ENCODE data around the gene AS3MT.
A peak's percentile ranks its signal among the peaks of the same experiment; 100 is the strongest.
"Not testable (repeated sequence)": the region's sequence is repeated elsewhere in the genome, so short reads cannot be mapped to it uniquely, and the experiment has no call there.

The AS3MT gene, protein sequence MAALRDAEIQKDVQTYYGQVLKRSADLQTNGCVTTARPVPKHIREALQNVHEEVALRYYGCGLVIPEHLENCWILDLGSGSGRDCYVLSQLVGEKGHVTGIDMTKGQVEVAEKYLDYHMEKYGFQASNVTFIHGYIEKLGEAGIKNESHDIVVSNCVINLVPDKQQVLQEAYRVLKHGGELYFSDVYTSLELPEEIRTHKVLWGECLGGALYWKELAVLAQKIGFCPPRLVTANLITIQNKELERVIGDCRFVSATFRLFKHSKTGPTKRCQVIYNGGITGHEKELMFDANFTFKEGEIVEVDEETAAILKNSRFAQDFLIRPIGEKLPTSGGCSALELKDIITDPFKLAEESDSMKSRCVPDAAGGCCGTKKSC

DNA sequence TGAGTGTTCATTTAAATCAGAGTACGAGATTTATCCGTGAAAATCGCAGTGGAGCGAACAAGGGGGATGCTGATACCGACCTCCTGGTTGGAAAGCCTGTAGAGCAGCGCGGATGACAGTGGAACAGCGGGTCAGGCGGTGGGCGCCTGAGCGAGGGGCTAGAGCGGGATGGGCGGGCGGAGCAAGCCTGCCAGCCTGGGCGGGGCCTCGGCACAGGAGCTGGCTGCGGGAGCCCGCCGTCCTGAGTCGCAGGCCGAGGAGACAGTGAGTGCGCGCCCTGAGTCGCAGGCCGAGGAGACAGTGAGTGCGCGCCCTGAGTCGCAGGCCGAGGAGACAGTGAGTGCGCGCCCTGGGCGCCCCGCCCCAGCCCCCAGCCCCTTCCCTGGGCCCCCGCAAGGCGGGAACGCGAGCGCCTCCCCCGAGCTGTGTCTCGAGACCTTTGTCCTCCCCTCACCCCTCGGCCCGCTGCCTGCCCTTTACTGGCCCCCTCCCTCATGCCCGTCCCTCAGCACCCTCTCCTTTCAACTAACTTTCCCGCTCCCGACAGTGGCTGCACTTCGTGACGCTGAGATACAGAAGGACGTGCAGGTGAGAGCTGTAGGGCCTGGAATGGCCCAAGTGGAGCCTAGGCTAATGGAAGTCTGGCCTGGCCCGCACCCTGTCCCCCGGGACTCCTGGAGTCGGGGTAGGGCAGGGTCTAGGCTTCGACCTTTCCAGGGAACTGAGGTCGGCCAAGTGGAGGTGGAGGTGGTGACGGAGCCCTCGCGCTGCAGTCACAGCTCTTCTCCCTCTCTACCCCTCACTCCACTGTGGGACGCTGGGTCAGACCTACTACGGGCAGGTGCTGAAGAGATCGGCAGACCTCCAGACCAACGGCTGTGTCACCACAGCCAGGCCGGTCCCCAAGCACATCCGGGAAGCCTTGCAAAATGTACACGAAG lies at the start of gene AS3MT:
AS3MT (plus strand) TSS at position 213 of the 941 bp plus-strand sequence; CDS start at position 336, 123 bp downstream.
- DNase-seq, result peak; percentile 37 to 57

DNA sequence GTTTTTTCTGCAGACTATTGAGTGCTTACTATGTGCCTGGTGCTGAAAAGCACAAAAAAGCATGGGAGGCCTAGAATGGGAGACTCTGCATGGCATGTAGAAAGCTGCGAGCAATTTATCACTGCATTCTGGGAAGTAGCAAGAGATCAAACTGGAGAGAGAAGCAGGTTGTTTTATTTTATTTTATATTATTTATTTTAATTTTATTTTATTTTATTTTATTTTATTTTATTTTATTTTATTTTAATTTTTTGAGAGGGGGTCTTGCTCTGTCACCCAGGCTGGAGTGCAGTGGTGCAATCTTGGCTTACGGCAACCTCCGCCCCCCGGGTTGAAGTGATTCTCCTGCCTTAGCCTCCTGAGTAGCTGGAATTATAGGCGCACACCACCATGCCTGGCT lies 49.3 kb upstream of the AS3MT start:
- not testable (repeated sequence) for DNase-seq

DNA sequence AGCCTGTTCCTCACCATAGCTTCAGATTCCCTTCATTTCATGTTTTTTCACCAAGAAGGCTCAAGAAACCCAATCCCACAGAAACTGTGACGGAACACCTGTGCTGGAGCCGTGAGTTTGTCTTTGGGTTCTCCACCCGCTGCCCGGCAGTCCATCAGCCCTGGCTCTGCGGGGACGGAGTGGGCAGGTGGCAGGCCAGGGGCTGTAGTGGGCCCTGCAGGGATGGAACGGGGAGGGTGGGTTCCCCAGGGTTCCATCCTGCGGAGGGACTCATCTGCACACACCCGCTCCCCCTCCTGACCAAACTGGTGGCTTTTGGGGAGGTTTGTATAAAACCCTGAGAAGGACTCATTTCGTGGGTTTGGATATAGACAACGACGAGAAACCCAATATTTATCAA lies 47.0 kb upstream of the AS3MT start:
- DNase-seq, result no peak

DNA sequence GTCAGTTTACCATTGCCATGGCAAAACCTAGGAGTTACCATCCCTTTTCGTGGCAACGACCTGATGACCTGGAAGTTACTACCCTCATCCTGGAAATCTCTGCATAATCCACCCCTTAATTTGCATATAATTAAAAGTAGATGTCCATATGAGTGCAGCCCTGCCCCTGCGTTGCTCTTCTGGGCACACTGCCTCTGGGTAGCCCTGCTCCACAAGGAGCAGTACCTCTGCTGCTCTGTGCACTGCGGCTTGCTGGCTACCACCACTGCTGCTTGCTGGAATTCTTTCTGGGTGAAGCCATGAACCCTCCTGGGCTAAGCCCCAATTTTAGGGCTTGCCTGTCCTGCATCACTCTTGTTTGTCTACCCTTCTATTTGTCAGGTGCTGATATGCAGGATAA lies 44.6 kb upstream of the AS3MT start:
- no peak for DNase-seq

DNA sequence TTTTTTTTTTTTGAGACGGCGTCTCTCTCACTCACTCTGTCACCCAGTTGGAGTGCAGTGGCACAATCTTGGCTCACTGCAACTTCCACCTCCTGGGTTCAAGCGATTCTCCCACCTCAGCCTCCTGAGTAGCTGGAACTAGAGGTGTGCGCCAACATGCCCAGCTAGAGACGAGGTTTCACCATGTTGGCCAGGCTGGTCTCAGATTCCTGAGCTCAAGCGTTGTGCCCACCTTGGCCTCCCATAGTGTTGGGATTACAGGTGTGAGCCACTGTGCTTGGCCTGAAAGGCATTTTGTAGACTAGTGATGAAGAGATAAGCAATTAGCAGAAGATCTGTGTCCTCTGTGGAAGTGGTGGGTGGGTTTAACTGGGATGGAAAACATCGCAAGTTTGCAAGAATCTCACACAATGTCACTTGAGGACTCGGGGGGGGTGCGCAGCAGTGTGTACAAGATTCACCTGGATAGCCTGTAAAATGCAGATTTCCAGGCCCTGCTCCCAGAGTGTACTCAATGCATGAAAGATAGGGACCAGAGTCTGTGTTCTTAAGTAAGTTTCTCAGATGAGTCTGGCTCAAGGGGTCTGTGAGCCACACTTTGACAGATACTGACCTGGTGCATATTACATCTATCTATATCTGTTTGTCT lies 43.0 kb upstream of the AS3MT start:
- DNase-seq, result no peak

DNA sequence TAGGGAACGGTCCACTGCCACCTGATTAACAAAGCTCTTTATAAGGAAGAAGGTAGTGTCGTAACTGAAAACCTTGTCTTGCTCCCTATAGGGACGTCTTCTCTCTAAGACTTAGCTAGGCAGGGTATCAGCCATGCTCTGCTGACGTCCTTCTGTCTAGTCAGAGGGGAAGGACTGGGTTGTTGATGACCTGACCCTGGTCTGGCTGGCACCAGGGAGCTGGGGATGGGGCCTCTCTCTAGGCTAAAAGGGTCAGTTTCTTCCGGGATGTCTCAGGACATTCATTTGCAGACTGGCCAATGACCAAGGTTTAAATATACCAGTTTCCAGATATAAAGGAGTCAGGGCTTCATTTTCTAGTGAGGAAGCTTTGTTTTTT lies 41.7 kb upstream of the AS3MT start:
- DNase-seq, result no peak

DNA sequence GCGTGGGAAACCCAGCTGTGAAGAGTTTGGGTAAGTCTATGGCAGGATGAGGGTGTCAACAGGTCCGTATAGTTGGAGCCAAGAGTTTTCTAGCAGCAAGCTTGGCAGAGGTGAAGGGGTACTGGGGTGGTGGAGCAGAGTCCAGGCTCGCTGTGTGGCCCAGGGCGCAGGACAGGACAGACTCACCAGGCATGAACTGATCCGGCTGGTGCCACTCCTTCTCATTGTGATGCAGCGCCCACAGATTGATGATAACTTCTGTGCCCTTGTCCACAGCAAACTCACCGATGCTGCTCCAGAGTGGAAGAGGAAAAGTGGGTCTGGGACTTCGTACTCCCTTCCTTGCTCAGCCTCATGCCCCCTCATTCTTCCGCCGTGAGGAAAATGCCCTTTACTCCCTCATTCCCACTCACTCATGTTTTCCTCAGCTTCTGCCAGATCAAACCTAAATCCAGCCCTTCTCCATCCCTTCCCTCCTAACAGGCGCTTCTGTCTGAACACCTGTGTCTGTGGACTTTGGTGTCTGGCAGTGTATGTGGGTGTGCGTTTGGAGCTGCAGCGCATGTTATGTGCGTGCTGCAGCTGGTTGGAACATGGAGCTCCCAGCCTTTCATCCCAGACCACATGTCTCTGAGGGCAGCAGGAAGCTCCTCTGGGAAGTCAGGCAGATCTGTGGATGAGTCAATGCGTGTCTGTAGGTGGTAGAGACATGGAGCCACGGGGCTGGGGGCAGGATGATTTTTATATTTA lies 37.8 kb upstream of the AS3MT start:
- no peak for DNase-seq

DNA sequence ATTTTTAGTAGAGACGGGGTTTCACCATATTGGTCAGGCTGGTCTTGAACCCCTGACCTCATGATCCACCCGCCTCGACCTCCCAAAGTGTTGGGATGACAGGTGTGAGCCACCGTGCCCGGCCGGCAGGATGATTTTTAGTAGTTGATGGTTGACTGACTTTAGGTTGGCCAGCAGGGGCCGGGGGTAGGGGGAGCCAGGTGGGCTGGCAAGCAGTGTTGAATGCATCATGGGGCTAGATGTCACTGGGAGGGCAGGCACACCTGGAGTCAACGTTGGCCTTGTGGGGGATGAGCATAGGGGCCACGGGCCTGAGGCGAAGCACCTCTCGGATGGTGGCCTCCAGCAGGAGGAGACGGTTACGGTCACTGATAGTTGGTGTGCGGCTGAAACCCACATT lies 37.0 kb upstream of the AS3MT start:
- no peak for DNase-seq

DNA sequence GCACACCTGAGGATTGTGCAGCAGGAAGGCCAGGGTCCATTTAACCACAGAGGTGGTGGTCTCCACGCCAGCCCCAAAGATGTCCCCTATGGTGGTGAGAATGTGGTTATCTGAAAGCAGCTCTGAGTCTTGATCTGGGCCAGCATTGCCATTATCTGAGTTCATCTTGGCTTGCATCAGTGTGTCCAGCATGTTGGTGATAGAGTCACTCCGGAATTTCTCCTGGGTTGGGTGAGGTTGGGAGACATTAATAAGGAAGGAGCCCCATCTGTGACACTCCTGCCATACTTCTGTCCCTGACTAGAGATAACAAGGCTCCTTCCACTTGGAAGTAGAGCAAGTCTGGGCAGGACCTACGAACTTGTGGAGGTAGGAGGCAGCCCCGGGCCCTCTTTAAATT lies 36.3 kb upstream of the AS3MT start:
- DNase-seq, result no peak

DNA sequence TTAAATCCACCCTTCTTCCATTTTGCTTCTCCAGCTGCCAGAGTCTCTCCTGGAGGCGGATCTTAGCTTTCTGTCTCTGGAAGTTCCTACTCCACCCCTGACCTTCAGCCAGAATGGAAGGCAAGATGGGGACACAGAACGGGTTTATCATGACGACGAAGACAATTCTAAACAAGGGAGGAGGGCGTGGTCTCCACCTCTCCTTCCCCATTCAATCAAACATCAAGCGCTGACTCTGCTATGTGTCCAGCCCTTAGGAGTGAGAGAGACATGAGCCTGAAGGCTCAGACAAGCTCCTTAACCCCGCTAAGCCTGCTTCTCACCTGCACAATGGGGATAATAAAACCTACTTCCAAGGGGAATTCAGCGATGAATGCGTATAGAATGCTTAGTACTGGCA lies 35.1 kb upstream of the AS3MT start:
- no peak for DNase-seq

DNA sequence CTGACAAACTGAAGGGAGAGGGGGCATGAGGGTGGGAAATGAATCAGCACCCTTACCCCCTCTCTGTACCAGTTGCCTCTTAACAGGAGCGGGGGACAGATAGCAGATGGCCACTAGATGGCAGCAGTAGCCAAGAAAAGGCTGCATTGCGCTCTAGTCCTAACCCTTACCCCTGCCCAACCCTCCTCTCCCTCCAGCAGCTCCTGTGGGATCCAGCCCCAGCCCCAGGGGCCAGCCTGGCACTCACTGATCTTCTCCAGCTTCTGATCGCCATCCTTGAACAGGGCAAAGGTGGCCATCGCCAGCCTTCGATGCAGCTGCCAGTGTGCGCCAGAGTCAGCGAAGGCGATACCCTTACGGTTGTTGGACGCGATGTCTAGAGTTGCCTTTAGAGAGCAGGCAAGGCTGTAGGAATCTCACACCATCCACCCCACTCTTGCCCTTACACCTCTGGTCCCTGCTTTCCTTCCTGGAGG lies 34.2 kb upstream of the AS3MT start:
- DNase-seq, result peak; percentile 81 to 83

DNA sequence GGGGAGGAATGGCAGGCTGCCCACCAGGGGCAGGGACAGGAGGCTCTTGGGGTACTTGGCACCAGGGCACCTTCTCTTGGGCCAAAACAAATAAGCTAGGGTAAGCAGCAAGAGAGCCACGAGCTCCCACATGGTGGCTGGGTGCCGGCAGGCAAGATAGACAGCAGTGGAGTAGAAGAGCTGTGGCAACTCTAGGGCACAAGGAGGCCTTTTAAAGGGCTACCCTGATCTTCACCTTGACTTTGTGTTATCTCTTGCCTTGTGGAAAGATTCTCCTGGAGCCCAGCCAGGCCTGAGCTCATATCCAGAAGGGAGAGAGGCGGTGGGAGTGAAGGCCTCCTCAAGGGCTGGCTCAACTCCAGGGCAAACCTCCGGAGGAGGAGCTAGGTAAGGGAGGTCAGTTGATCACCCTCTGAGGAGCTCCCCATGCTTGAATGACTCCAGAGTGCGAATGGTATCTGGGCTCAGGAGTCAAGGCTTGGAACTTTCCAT lies 32.0 kb upstream of the AS3MT start, which contains the start of gene CYP17A1:
CYP17A1 (minus strand) TSS at position 184 of the 492 bp plus-strand sequence; CDS start at position 132, 52 bp downstream.
- DNase-seq, result no peak

DNA sequence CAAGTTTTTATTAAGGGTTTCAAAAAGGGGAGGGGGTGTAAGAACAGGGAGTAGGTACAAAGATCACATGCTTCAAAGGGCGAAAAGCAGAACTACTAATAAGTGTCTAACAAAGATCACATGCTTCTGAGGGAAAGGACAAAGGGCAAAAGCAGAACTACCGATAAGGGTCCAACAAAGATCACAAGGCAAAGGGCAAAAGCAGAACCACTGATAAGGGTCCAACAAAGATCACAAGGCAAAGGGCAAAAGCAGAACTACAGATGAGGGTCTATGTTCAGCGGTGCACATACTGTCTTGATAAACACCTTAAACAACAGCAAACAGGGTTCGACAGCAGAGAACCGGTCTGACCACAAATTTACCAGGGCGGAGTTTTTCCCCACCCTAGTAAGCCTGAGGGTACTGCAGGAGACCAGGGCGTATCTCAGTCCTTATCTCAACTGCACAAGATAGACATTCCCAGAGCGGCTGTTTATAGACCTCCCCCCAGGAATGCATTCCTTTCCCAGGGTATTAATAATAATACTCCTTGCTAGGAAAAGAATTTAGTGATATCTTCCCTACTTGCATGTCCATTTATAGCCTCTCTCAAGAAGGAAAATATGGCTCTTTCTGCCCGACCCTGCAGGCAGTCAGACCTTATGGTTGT lies 30.9 kb upstream of the AS3MT start:
- not testable (repeated sequence) for DNase-seq

DNA sequence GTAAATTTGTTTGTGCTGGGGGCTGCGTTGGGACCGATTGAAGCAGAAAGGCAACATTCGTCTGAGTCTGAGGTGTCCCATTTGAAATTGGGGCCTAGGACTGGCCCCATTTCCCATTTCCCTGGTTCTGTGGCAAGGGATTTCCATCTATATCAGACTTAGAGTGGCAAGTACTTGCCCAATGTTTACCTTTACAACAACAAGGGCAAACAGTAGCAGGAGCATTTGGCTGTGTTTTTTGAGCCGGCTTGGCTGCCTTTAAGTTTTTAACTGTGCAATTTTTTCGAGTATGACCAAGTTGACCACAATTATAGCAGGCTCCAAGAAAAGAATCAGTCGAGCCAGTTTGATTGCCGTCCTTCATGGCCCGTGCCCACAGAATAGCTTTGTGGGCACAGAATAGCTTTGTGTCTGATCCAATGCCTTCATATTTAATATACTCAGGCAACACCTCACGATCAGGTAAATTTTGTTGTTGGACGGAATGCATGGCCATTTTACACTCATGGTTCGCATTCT lies 27.4 kb upstream of the AS3MT start:
- DNase-seq, result no peak

DNA sequence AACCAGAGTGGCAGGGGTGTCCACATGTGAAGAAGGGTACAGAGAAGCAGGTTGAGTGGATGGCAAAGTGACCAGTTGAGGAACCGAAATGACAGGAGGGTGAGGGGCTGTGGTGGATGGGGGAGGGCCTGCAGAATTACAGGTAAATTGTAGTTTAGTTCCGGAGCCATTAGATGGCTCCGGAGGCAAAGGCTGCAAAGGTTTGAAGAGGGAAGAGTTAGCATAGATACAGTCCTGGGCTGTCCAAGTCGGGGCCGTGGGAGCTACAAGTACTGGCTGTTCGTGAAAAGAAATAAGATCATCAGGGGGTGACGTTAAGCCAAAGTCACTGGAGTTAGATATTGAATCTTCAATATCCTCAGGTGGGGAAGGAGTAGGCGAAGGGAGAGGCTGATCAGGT lies 26.1 kb upstream of the AS3MT start:
- DNase-seq, result not testable (repeated sequence)

DNA sequence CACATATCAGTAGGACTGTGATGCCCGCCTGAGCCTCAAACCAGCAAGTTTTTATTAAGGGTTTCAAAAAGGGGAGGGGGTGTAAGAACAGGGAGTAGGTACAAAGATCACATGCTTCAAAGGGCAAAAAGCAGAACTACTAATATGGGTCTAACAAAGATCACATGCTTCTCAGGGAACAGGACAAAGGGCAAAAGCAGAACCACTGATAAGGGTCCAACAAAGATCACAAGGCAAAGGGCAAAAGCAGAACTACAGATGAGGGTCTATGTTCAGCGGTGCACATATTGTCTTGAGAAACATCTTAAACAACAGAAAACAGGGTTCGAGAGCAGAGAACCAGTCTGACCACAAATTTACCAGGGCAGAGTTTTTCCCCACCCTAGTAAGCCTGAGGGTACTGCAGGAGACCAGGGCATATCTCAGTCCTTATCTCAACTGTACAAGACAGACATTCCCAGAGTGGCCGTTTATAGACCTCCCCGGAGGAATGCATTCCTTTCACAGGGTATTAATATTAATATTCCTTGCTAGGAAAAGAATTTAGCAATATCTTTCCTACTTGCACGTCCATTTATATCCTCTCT lies 25.0 kb upstream of the AS3MT start:
- DNase-seq, result not testable (repeated sequence)

DNA sequence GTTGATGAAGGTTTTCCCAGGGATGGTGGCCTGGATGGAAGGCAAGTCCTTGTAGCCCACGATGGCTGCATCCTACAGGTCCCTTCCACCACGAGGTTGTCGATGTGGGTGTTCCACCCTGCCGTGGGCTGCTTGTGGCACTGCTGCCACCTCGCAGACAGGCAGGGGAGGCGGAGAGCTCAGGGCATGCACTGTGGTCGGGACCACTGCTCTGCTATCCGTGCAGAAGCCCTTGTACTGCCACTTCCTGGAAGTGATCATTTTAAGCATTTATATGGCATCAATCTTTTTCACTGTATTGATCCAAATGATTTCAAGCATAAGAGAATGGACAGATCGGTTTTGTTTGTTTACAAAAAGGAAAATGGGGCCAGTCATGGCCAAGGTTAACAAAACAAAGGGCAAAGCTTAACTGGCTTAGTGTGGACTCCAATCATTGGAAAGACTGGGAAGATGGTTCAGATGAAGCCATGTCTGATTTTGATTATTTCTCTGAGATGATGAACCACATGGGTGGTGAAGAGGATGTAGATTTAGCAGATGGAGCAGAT lies 23.8 kb upstream of the AS3MT start:
- DNase-seq, result no peak

DNA sequence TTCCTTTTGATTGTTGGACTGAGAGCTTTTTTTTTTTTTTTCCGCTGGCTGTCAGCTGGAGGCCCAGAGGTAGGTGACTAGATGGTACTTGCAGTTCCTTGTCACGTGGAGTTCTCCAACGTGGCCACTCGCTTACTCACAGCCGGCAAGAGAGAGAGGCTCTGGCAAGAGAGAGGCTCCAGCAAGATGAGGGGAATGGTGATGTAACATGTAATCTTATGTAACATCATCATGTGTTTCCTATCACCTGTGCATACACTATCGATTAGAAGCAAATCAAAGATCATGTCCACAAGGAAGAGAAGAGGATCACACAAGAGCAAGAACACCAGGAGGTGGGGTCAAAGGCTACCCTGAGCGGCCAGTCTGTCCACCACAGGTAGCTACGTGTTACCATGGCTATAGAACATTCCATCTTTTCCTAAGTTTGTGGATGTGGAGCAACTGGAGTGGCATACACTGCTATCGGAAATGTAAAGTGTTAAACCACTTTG lies 19.2 kb upstream of the AS3MT start:
- no peak for DNase-seq

DNA sequence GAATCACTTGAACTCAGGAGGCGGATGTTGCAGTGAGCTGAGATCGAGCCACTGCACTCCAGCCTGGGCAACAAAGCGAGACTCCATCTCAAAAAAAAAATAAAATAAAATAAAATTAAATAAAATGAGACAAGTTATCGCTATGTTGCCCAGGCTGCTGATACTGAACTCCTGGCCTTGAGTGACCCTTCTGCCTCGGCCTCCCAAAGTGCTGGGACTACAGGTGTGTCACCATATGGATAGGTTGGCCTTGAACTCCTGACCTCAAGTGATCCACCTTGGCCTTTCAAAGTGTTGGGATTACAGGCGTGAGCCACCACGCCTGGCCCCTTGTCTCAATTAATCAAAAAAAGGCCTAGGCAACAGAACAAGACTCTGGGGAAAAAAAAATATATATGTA lies 16.0 kb upstream of the AS3MT start:
- DNase-seq, result not testable (repeated sequence)

DNA sequence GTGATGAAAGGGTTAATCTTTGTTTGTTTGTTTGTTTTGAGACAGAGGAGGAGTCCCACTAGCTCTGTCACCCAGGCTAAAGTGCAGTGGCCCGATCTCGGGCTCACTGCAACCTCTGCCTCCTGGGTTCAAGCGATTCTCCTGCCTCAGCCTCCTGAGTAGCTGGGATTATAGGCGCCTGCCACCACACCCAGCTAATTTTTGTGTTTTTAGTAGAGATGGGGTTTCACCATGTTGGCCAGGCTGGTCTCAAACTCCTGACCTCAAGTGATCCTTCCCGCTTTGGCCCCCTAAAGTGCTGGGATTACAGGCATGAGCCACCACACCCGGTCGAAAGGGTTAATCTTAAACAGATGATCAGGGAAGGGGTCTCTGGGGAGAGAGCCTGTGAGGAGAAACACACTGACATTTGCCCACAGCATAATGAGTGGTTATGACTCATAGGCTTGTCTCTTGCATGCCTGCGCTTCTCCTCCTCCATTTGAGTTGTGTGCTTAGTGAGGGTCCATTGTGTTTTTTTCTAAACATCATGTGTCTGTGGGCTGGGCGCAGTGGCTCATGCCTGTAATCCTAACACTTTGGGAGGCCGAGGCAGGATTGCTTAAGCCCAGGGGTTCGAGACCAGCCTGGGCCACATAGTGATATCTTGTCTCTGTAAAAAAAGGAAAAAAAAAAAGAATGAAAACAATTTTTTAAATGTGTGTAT lies 13.4 kb upstream of the AS3MT start:
- peak in 1 of 2 experiments; percentile 25 for DNase-seq

Data from activated T-cell treated with anti-CD3 and anti-CD28 coated beads, Interleukin-2, amount 50 U/mL, for 48 hours (primary cell).